Neutrophil (primary cell): ENCODE results near the gene KRTAP10-2.

Experiments
- H3K27ac ChIP-seq: fragments of 200-600 bp; sonication (generic); 2 replicates; pipeline ENCODE4 v1.5.1; 2016; ENCODE audit warnings: mild to moderate bottlenecking, moderate library complexity
- H3K27me3 ChIP-seq: fragments of 200-600 bp; sonication (generic); 2 replicates; pipeline ENCODE4 v1.6.0; 2016; ENCODE audit warnings: mild to moderate bottlenecking
- H3K36me3 ChIP-seq: fragments of 200-600 bp; sonication (generic); 2 replicates; pipeline ENCODE4 v1.5.1; 2017
- H3K4me1 ChIP-seq, 2 experiments: fragments of 200-600 bp in 1 of 2; sonication (generic) in 1 of 2; 1 replicate in 1 of 2; 2 replicates in 1 of 2; pipeline versions ENCODE4 v1.5.1 to v1.6.1; 2013 to 2016; ENCODE audit warnings: low read depth in 1 of 2, low read length in 1 of 2, mild to moderate bottlenecking in 1 of 2, moderate library complexity in 1 of 2; ENCODE audit not compliant: control insufficient read depth in 1 of 2, insufficient read depth in 1 of 2
- H3K4me3 ChIP-seq, 2 experiments: fragments of 200-600 bp in 1 of 2; sonication (generic) in 1 of 2; 1 replicate in 1 of 2; 2 replicates in 1 of 2; pipeline ENCODE4 v1.5.1; 2013 to 2016; ENCODE audit warnings: low read depth in 1 of 2, low read length in 1 of 2, mild to moderate bottlenecking in 1 of 2, moderate library complexity in 1 of 2
- H3K9me3 ChIP-seq: fragments of 200-600 bp; sonication (generic); 2 replicates; pipeline ENCODE4 v1.5.1; 2016
- CTCF ChIP-seq: fragments of 200-600 bp; sonication (generic); IDR thresholded peaks from 2 replicates; pipeline ENCODE4 v1.5.1; 2016; ENCODE audit warnings: antibody characterized with exemption

KRTAP10-2 gene

DNA sequence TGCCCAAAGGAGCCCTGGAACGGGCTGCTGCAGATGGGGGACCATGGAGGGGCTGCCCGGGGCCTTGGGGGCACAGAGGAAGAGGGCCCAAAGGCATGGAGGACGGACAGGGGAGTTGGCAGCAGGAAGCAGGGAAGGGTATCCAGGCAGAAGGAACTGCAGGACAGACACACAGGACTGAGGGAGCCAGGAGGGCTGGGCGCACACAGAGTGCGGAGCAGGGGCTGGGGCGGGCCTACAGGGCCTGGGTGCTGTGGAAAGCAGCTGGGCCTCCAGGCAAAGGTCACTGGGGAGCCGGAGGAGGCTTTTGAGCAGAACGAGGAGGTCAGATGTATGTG lies 39.4 kb downstream of the KRTAP10-2 start:
- peaks cover 29% of the 10 kb centered on the region for H3K27me3 ChIP-seq
- no peak overlapping the region for H3K27ac ChIP-seq
- peaks cover 27 to 54% of the 10 kb centered on the region in 2 experiments for H3K4me1 ChIP-seq
- H3K9me3 ChIP-seq: no peaks in the 10 kb centered on the region
- no peaks in the 10 kb centered on the region for H3K36me3 ChIP-seq
- no peak overlapping the region for H3K4me3 ChIP-seq
- TF ChIP-seq CTCF: no peak

- H3K36me3 ChIP-seq: no peaks in the 10 kb centered on the region
- H3K9me3 ChIP-seq: no peaks in the 10 kb centered on the region
- H3K27me3 ChIP-seq: peaks cover 33% of the 10 kb centered on the region
- peak overlapping the region; percentile 63 to 72 for H3K4me3 ChIP-seq
- peaks cover 27 to 50% of the 10 kb centered on the region in 2 experiments for H3K4me1 ChIP-seq
- peak overlapping the region; percentile 67 for H3K27ac ChIP-seq
- no peak for TF ChIP-seq CTCF
Measured at GRCh38 chr21:44511219-44511937, 39.9 kb downstream of the KRTAP10-2 start.

GRCh38 chr21:44510508-44511218 lies 40.6 kb downstream of the KRTAP10-2 start:
- Histone ChIP-seq H3K4me1 (peaks cover 25 to 43% of the 10 kb centered on the region in 2 experiments), H3K4me3 (peak overlapping the region; percentile 63 to 72), H3K9me3 (no peaks in the 10 kb centered on the region), H3K36me3 (no peaks in the 10 kb centered on the region), H3K27me3 (peaks cover 40% of the 10 kb centered on the region), H3K27ac (peak overlapping the region; percentile 67)
- TF ChIP-seq CTCF: peak; percentile 79

DNA sequence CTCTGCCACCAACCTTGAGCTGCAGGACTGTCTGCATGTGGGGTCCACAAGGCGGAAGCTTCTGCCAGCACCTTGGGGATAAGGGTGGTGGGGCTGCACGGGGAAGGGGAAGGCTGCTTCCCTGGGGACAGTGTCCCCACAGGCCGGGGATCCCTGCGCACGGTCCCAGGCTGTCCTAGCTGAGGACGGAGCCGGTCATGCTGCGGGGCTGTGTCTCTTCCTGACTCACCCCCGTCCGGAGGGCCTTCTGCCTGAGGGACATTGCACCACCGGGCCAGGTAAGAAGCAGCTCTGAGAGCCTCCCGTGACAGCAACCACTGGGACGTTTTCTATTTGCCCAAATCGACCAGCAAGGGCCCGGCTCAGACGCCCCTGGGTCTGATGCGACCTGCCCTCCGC lies 41.2 kb downstream of the KRTAP10-2 start:
- H3K4me1 ChIP-seq: peaks cover 20 to 38% of the 10 kb centered on the region in 2 experiments
- peaks cover 40% of the 10 kb centered on the region for H3K27me3 ChIP-seq
- no peaks in the 10 kb centered on the region for H3K36me3 ChIP-seq
- no peak for TF ChIP-seq CTCF
- H3K4me3 ChIP-seq: peak overlapping the region; percentile 63 to 72
- H3K9me3 ChIP-seq: no peaks in the 10 kb centered on the region
- H3K27ac ChIP-seq: no peak overlapping the region

DNA sequence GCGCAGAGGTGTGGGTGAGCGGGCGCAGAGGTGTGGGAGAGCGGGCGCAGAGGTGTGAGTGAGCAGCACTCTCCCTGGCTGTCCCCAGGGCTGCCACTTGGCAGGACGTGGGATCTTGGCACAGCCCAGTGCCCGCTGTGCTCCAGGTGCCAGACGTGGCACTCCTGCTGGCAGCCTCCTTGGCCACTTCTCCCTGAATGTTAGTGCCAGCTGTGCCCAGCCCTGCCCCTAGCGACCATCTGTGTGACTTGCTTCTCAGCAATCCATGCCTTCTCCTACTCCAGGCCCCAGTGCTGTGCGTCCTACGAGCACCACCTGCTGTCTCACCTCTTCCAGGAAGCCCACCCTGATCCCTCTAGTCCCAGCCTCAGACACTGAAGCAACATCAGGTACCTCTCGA lies 41.8 kb downstream of the KRTAP10-2 start:
- H3K36me3 ChIP-seq: no peaks in the 10 kb centered on the region
- TF ChIP-seq CTCF: no peak
- H3K4me3 ChIP-seq: no peak overlapping the region
- peaks cover 15 to 38% of the 10 kb centered on the region in 2 experiments for H3K4me1 ChIP-seq
- no peak overlapping the region for H3K27ac ChIP-seq
- H3K27me3 ChIP-seq: peaks cover 40% of the 10 kb centered on the region
- no peaks in the 10 kb centered on the region for H3K9me3 ChIP-seq
